NCI-H1092 treated with DMSO at 0.1 percent for 48 hours (cell line): ENCODE data around the gene DUOX1.
A peak's percentile ranks its signal among the peaks of the same experiment; 100 is the strongest.

Source experiments
- DNase-seq: peaks from one replicate; lab custom pipeline; 2025; lab: John Stamatoyannopoulos, UW

Gene DUOX1

DNA sequence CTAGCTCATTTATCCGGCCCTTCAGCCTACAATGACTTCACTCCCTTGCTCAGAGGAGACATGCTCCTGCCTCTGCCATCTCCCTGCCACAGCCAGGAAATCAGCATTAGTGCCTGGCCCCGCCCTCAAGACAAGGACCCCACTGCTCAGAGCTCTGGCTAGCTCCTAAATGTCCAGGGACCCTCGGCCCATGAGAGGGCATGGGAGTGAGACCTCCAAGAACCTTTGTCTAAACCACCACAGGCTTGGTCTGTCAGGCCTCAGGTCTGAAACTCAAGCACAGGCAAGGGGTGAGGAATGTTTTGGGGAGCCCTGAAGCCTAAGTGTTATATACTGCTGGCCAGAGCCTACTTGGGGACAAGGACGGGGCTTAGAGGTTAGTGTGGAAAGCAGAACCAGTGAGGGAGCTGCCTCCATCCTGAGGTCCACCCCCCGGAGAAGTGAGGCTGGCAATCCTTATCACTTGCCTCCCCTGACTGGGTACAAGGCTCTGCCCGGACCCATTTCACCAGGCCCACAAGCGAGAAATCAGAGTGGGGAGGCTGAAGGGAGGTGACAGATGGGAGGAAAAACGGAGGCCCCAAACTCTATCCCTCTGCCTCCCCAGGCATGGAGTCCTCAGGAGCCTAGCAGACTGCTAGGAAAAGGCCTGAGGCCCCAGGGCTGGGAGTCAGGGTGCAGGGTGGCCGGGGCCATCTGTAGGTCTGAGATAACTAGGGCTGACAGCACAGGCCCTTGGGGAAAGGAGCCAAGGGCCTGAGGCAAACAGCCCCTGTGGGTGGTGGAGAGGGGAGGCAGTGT, 39.2 kb downstream of the DUOX1 start:
- DNase-seq: no peak

GRCh38 chr15:45169608-45170480, 40.0 kb downstream of the DUOX1 start:
- DNase-seq: peak; percentile 68

DNA sequence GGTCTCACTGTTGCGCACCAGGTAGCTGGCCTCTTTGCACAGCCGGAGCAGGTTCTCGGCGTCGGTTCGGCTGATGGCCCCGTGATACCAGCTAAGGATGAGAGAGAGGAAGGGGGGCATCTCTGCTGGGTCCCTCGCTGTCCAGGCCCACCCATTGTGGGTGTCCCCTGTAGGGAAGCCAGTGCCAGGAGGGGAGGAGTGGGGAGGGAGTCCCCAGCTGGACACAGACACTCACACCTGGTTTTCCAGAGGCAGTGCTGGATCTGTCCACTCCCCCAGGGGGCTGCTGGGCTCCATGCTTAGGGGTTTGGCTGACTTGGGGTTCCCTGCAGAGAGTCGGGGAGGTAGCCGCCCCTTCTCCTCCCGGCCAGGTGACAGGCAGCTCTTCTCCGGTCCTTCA, 42.1 kb downstream of the DUOX1 start:
- no peak for DNase-seq

- DNase-seq: no peak
Measured at GRCh38 chr15:45174069-45174468, 44.3 kb downstream of the DUOX1 start.

- no peak for DNase-seq
Measured at GRCh38 chr15:45174577-45174976, 44.8 kb downstream of the DUOX1 start.

DNA sequence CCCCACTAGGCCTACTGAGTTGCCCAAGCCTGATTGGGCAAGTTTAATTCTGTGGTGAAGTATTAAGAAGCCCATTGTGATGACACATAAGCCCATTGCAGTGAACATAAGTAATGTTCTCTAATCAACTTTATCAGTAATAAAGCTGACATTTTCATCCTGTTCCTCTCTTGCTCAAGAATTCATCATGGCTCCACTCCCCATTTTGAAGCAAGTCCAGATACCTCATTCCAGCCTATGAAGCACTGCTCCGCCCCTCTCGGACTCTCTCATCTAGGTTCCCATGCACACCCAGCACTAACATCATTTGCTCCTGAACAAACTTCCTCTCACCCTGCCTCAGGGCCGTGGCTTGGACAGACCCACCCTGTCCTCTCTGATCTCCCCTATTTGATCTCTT, 47.5 kb downstream of the DUOX1 start:
- no peak for DNase-seq

DNA sequence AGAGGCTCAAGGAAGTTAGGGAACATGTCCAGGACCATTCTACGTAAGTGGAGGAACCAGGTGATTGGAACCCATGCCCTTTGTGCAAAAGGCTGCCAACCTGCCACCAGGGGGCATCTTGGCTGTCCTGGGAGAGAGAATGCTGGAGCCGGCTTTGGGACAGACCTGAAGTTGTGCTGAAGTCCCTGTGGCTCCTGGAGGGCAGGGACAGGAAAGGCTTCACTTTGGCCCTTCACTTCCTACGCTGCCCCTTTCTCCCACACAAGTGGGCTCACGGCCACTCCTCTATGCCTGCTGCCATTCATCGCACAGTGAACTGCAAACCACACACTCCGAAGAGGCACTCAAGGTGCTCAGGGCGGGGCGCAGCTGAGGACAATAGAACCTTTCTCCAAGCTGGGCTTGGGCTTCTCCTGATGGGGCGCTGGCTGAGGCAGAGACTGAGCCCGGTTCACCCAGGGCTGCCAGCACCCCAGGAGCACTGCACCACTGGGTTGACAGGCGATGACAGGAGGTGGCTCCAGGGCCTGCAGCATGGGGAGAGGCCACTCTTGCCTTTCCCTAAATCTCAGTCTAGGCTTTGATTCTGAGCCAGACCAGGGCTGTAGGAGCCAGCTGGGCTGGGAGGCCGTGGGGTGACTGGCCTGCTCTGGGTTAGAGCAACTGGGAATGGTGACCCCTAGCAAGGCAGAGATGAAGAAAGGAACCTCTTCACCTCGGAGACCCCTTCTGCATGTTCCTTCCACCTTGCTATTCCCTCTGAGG, 49.6 kb downstream of the DUOX1 start:
- DNase-seq: no peak

DNA sequence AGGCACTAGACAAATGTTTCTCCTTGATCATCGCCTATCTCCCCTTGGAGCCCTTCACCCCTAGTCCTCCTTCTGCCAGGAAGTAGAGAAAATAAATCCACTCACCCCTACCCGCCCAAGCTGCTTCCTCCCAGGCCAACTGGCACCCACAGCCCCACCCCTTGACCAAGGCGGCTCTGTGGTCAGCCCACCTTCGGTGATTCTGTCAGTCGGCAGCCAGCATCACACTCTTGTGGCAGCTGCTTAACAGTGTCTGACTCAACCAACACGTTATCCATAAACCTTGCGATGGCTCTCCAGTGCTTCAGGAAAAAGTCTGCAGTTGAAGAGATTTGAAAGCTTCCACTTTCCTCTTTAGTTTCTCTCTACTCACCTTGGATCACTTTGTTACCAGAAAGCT, 50.4 kb downstream of the DUOX1 start:
- DNase-seq: no peak

GRCh38 chr15:45180648-45181436, 51.0 kb downstream of the DUOX1 start:
- no peak for DNase-seq

GRCh38 chr15:45181491-45182285, 51.9 kb downstream of the DUOX1 start:
- peak; percentile 5 for DNase-seq

DNA sequence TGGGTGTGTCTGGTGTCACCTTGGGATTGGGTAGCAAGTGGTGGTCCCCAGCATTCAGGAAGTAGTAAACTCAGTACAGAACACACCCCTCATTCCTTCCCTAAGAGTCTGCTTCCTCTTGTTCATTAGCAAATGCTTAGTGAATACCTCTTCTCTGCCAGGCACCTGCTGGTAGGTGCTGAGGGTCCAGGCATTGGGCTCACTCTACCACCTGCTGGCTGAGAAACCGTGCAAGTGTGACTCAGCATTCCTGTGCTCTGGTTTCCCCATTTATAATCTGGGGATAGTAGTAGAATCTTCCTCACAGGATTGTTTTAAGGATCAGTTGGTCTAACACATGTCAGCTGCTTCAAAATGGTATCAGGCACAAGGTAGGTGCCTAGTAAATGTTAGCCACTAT, 53.2 kb downstream of the DUOX1 start:
- DNase-seq: no peak

- peak; percentile 8 for DNase-seq
Measured at GRCh38 chr15:45183511-45183910, 53.7 kb downstream of the DUOX1 start.

DNA sequence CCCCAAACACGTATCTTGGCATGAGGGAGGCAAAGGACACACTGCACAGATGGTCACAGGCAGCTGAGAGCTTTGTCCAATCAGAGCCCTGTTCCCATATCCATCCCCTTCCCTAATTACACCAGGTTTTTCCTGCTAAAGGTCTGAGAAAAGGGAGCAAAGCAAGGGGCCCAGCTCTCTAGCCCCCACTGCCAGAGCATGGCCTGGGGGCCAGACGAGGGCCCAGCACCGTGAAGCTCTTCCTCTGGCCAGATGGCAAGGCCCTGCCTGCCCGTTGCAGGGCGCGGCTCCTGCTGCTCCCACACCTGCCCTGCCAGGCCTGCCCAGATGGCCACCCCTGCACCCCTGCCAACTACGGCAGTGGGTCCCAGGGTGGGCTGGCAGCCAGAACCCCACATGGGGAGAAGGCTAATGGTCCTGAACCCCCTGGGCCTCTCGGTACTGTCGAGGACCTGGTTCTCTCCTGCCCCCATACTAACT, 54.8 kb downstream of the DUOX1 start:
- DNase-seq: no peak

GRCh38 chr15:45185069-45185779, 55.4 kb downstream of the DUOX1 start:
- peak; percentile 8 for DNase-seq

GRCh38 chr15:45185903-45186770, 56.3 kb downstream of the DUOX1 start:
- DNase-seq: no peak

DNA sequence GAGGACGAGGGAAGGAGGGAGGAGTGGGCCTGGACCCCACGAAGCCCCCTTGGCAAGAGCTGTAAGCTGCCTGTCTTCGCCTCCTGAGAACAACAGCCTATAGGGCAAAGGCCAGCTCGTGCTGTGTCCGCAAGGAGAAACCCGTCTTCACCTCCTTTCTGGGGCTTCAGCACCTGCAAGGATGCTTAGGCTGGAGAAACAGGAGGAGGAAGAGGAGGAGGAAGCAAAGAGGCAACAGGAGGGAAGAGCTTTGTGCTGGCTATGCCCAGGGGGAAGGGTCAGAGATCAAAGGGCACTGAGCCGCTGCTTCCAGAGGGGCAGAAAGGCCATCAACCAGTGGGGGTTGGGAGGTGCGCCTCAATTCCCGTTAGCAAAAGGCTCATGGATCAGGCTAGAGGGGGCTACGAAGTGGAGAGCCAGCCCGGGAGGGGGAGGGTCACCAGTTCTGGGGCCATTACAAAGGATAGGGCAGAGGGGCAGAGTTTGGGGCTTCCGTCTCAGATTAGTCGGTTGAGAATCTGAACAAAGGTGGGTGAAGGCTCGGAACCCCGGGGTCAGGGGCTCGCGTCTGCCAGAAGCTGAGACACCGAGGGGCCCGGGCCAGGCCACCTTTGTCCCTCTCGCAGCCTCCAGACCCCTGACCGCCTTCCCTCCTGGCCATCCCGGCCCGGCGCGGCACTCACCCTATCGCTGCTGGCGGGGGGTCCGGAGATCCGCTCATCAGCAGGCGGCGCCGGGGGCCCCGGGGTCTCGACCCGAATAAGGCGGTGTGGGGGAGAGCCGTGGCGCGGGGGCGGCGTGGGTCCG, 57.2 kb downstream of the DUOX1 start:
- peak; percentile 10 for DNase-seq

- no peak for DNase-seq
Measured at GRCh38 chr15:45187578-45187893, 57.7 kb downstream of the DUOX1 start.
